WTC11 (cell line): Measurements from ENCODE around the gene SMIM13. TPM values are rescaled to one million over a fixed set of nuclear protein-coding genes. Genes with fewer than 3 reads are reported as not detected.

Source experiments
- ATAC-seq: fragments of 200-7000 bp; cut with Tn5 transposase; 2 replicates; pipeline ENCODE4 v1.10.0; 2021; ENCODE audit warnings: mild to moderate bottlenecking, moderate library complexity
- CTCF ChIA-PET: fragments of 300-600 bp; sonication (Branson Sonifier 250); formaldehyde crosslinking; loops from one replicate; lab custom pipeline; 2021; ENCODE audit warnings: antibody characterized with exemption; lab: Charles Lee
- POLR2A ChIA-PET: fragments of 350-600 bp; sonication (Branson Sonifier 250); formaldehyde crosslinking; loops from one replicate; lab custom pipeline; 2021; ENCODE audit warnings: antibody characterized with exemption; lab: Charles Lee
- DNase-seq: peaks from one replicate; pipeline ENCODE4 v3.0.0; 2021; ENCODE audit warnings: low spot score
- H3K27ac Mint-ChIP-seq: 2 replicates; pipeline ENCODE4 v1.8.0; 2021; ENCODE audit warnings: mixed read lengths
- H3K27me3 Mint-ChIP-seq: 2 replicates; pipeline ENCODE4 v1.8.0; 2021; ENCODE audit warnings: low read depth, mild to moderate bottlenecking, moderate library complexity, mixed read lengths
- H3K36me3 Mint-ChIP-seq: 2 replicates; pipeline ENCODE4 v1.8.0; 2021; ENCODE audit warnings: mixed read lengths
- H3K4me1 Mint-ChIP-seq: 2 replicates; pipeline ENCODE4 v1.8.0; 2022; ENCODE audit warnings: mixed read lengths
- H3K4me3 Mint-ChIP-seq: 2 replicates; pipeline ENCODE4 v1.8.0; 2021; ENCODE audit warnings: mild to moderate bottlenecking, moderate library complexity, mixed read lengths
- H3K9me3 Mint-ChIP-seq: 2 replicates; pipeline ENCODE4 v1.8.0; 2021; ENCODE audit warnings: mixed read lengths
- AR ChIP-seq: fragments of 250-450 bp; sonication (Bioruptor Pico); IDR thresholded peaks from 2 replicates; pipeline ENCODE4 v1.9.0; 2021; ENCODE audit warnings: mild to moderate bottlenecking
- ATF6 ChIP-seq: sonication (generic); formaldehyde crosslinking; IDR thresholded peaks from 2 replicates; pipeline ENCODE4 v1.8.1; 2023; ENCODE audit warnings: mild to moderate bottlenecking, missing genetic modification reagents
- CBFB ChIP-seq: sonication (generic); formaldehyde crosslinking; IDR thresholded peaks from 2 replicates; pipeline ENCODE4 v1.8.1; 2022; ENCODE audit warnings: mild to moderate bottlenecking, low read depth, missing genetic modification reagents
- CREB1 ChIP-seq: sonication (generic); formaldehyde crosslinking; IDR thresholded peaks from 2 replicates; pipeline ENCODE4 v1.8.0; 2023; ENCODE audit warnings: mild to moderate bottlenecking, missing genetic modification reagents
- CTCF ChIP-seq: fragments of 200-600 bp; IDR thresholded peaks from 2 replicates; pipeline ENCODE4 v1.8.0; 2022; ENCODE audit warnings: antibody characterized with exemption
- FOXJ3 ChIP-seq: sonication (generic); formaldehyde crosslinking; IDR thresholded peaks from 2 replicates; pipeline ENCODE4 v1.9.0; 2021; ENCODE audit warnings: missing genetic modification reagents, mild to moderate bottlenecking, borderline replicate concordance
- FOXP1 ChIP-seq: sonication (generic); formaldehyde crosslinking; IDR thresholded peaks from 2 replicates; pipeline ENCODE4 v1.8.0; 2022; ENCODE audit warnings: missing genetic modification reagents, mild to moderate bottlenecking, moderate library complexity, borderline replicate concordance
- GTF2I ChIP-seq: fragments of 250-450 bp; sonication (Bioruptor Pico); conservative IDR thresholded peaks from 2 replicates; pipeline ENCODE4 v1.4.0; 2021; ENCODE audit warnings: mild to moderate bottlenecking
- IRF2 ChIP-seq: sonication (generic); formaldehyde crosslinking; IDR thresholded peaks from 2 replicates; pipeline ENCODE4 v1.8.0; 2022; ENCODE audit warnings: low read depth, missing genetic modification reagents, borderline replicate concordance
- JUN ChIP-seq: sonication (generic); formaldehyde crosslinking; IDR thresholded peaks from 2 replicates; pipeline ENCODE4 v1.8.0; 2023; ENCODE audit warnings: mild to moderate bottlenecking, missing genetic modification reagents
- MXD4 ChIP-seq: fragments of 250-450 bp; sonication (Bioruptor Pico); IDR thresholded peaks from 2 replicates; pipeline ENCODE4 v1.8.0; 2021; ENCODE audit warnings: mild to moderate bottlenecking, moderate library complexity, borderline replicate concordance
- NR2C2 ChIP-seq: sonication (generic); formaldehyde crosslinking; IDR thresholded peaks from 2 replicates; pipeline ENCODE4 v1.8.0; 2022; ENCODE audit warnings: mild to moderate bottlenecking, missing genetic modification reagents
- SMAD4 ChIP-seq: sonication (generic); formaldehyde crosslinking; IDR thresholded peaks from 2 replicates; pipeline ENCODE4 v1.8.0; 2022; ENCODE audit warnings: mild to moderate bottlenecking, missing genetic modification reagents
- TEAD4 ChIP-seq: sonication (generic); formaldehyde crosslinking; IDR thresholded peaks from 2 replicates; pipeline ENCODE4 v1.8.0; 2022; ENCODE audit warnings: mild to moderate bottlenecking, missing genetic modification reagents
- ZBTB21 ChIP-seq: sonication (generic); formaldehyde crosslinking; IDR thresholded peaks from 2 replicates; pipeline ENCODE4 v1.8.1; 2023; ENCODE audit warnings: mild to moderate bottlenecking, missing genetic modification reagents, borderline replicate concordance
- ZBTB43 ChIP-seq: sonication (generic); formaldehyde crosslinking; IDR thresholded peaks from 2 replicates; pipeline ENCODE4 v1.8.1; 2023; ENCODE audit warnings: mild to moderate bottlenecking, missing genetic modification reagents
- ZNF232 ChIP-seq: sonication (generic); formaldehyde crosslinking; IDR thresholded peaks from 2 replicates; pipeline ENCODE4 v1.8.0; 2022; ENCODE audit warnings: mild to moderate bottlenecking, missing genetic modification reagents
- ZNF425 ChIP-seq: fragments of 250-450 bp; sonication (Bioruptor Pico); conservative IDR thresholded peaks from 2 replicates; pipeline ENCODE4 v1.9.0; 2021; ENCODE audit warnings: mild to moderate bottlenecking
- ZNF512 ChIP-seq: sonication (generic); formaldehyde crosslinking; IDR thresholded peaks from 2 replicates; pipeline ENCODE4 v1.8.1; 2022; ENCODE audit warnings: missing genetic modification reagents, borderline replicate concordance
- ZNF671 ChIP-seq: fragments of 250-450 bp; sonication (Bioruptor Pico); IDR thresholded peaks from 2 replicates; pipeline ENCODE4 v1.8.0; 2021; ENCODE audit warnings: mild to moderate bottlenecking
- total RNA-seq: library from RNA; stranded (reverse); gene quantifications from 3 replicates; pipeline ENCODE4 v1.2.3, GENCODE V29; 2021

The SMIM13 gene
- total RNA-seq, 1 experiment from 2014 or later: 9.7 TPM

- TF ChIP-seq AR (CRISPR knock-in tag) (no peak), ZBTB43 (CRISPR knock-in tag) (no peak), NR2C2 (CRISPR knock-in tag) (no peak), ZNF232 (CRISPR knock-in tag) (no peak), TEAD4 (CRISPR knock-in tag) (no peak), ZNF425 (no peak), GTF2I (CRISPR knock-in tag) (no peak), ATF6 (CRISPR knock-in tag) (no peak), FOXP1 (no peak), MXD4 (CRISPR knock-in tag) (no peak), IRF2 (CRISPR knock-in tag) (no peak), CREB1 (CRISPR knock-in tag) (no peak), CTCF (no peak), JUN (CRISPR knock-in tag) (no peak), CBFB (CRISPR knock-in tag) (no peak), ZBTB21 (CRISPR knock-in tag) (no peak), ZNF512 (CRISPR knock-in tag) (no peak), ZNF671 (CRISPR knock-in tag) (no peak), SMAD4 (CRISPR knock-in tag) (no peak), FOXJ3 (CRISPR knock-in tag) (no peak)
- no peak for ATAC-seq
- peaks cover 18% of the 10 kb centered on the region for H3K4me1 Mint-ChIP-seq
- H3K27me3 Mint-ChIP-seq: no peaks in the 10 kb centered on the region
- DNase-seq: no peak
- H3K36me3 Mint-ChIP-seq: peaks cover 60% of the 10 kb centered on the region
- CTCF ChIA-PET: interaction anchor here (1.2 kb wide), 1 partner anchor 10 kb away, joined by 3 read pairs; no protein-coding TSS in a partner anchor
- no peak overlapping the region for H3K4me3 Mint-ChIP-seq
- POLR2A ChIA-PET: no interaction called here
- H3K27ac Mint-ChIP-seq: no peak overlapping the region
- peaks cover 27% of the 10 kb centered on the region for H3K9me3 Mint-ChIP-seq
These were observed 90.2 kb downstream of the SMIM13 start for GRCh38 chr6:11183761-11184362.
